ENCODE results near the gene MATCAP1.

DNA sequence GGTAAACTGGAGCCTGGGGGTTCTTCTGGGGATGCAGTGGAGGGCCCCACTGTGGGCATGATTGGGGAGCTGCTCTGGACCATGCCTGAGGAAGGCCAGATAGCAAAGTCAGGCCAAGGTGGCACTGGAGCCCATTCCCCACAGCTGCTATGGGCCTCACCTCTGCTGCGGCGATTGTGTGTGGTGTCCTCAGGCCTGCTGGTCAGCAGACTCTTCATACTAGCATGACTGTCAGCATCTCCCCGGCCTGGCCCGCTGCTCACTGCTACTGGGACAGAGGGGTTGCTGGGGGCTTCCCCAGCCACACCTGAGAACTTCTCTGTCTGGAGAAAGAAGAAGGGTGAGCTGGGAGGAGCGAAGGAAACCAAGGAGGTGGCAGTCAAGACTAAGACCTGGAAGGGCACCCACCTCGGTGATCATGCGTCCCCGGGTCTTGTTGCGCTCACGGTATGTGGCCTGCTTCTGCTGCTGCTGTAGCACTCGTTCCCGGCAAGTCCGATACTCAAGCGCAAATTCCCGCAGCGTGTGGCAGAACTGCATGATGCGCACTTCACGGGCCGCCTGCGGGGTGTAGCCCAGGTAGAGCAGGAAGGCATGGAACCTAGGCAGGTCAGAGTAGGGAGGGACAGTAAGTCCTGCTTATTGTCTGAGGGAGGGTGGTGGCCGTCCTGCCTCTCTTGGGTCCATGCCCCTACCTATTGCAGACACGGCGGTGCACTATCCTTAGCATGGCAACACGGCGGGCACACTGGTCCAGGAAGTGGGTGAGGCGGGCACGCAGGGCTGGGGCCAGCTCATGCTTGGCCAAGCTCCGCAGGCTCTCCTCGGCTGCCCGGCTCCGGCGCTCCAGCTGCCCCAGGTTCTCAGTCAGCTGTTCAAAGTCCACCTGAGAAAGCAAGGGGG, 46.4 kb upstream of the MATCAP1 start:
- TF ChIP-seq CTCF (conservative IDR thresholded peaks at IDR 0.05 in 1 of 2, IDR thresholded peaks at IDR 0.05 in 1 of 2; ENCODE audit: extremely low read depth in 1 of 2, insufficient read depth in 1 of 2, low read depth in 1 of 2, low read length in 2 of 2) (no peak), EZH2 (IDR thresholded peaks at IDR 0.05; ENCODE audit: borderline replicate concordance, low read length) (no peak)

Measured in mammary epithelial cell (primary cell).